GM21515 (cell line): ENCODE data around the gene DYRK1A.

Experiments
- ATAC-seq: cut with Tn5 transposase; IDR thresholded peaks from one replicate; pipeline ENCODE4 v1.9.1; 2021; ENCODE audit not compliant: unreplicated experiment

The DYRK1A gene

DNA sequence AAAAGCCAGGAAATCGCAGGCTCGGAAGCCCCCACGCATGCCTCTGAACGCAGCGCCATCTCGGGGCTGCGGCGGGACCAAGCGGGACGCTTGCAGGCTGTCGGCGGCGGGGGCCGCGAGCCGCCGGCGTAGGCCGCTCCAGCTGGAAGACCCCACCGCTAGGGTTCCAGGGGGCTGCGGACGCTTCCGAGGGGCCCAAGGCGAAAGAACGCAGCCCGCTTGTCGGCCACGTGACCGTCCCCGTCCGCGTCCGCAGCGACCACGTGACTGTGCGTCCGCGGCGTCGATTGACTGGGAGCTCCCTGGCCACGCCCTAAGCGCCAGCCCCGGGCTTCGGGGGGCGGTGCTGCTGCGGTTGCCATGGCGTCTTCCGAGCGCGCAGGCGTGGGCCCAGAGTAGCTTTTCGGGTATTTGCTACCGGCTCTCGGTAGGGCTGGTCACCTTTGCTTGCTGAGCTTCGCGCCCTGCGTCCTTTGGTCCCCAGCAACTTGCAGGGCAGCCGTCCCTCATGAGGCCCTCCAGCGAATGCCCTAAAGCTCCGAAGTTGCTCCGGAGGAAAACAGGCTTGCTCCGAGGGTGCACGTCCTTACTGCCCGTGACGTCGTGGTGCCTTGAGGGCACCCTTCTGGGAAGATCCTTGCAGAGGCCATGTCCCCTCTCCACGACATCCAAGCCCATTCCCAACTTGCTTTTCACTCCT, 197.2 kb downstream of the DYRK1A start:
- peak; percentile 94 for ATAC-seq

DNA sequence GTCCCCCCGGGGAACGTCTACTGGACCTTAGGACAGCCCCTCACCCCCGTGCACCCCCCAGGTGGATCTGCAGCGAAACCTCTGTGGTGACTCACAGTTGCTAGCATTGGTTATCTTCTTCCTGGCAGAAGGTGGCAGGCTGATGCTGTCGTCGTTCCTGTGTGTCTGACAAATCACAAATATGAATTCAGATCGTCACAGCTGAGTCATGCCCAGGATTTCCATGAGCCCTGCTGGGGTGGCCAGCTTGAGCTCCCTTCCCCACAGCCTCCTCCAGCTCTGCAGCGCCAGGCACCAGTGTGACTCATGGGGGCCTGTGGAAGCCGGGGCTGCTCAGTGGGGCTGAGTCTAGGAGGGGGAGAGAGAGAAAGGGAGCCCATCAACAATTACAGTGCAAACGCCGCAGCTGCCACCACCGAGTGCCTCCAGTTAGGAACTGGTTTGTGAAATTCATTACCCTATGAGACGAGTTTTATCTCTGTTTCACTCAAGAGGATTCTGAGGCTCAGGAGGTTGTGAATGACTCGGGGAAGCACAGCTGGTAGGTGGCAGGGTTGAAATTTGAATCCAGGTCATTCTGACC, 197.9 kb downstream of the DYRK1A start:
- ATAC-seq, result peak; percentile 31

DNA sequence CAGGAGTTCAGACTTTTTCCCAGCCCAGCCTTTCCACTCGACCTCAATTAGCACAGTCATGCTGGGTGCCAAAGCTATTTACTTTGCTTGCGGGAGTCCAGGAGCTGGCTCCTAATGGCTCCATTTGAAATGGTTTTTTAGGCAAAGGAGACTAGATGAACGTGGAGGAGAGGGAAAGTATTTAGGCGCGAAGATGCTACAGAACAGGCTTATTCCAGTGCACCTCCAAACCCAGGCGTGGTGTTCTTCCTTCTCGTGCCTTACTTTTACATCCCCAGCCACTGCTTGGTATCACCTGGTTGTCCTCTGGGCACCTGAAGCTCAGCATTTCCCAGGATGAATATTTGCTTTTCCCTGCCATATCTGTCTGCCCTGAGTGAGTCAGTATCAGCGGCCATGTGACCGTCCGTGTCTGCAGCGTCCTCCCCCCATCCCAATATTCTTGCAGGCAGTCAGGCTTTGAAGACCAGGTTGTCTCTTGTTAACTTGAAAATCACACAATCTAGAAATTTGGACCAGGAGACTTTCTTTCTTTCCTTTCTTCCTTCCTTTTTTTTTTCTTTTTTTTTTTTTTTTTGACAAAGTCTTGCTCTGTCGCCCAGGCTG, 198.5 kb downstream of the DYRK1A start:
- no peak for ATAC-seq

DNA sequence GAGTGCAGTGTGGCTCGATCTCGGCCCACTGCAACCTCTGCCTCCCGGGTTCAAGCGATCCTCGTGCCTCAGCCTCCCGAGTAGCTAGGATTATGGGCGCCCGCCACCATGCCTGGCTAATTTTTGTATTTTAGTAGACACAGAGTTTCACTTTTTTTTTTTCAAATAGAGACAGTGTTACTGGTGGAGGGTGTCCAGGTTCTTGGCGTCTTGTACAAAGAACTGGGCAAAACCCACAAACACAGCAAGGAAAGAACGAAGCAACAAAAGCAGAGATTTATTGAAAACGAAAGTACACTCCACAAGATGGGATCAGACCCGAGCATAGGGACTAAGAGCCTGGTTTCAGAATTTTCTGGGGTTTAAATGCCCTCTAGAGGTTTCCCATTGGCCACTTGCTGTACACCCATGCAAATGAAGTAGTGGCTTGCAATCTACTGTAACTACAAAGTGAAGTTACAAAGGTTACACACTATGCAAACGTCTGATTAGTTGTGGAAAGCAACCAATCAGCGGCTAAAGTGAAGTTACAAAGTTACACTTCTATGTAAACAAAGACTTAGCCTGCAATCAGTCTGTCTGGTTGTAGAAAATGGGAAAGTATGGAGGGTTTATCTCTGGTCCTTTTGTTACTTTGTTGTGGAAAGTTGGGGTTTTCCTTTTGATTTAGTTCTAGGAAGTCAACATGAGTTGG, 199.1 kb downstream of the DYRK1A start:
- ATAC-seq, result no peak

DNA sequence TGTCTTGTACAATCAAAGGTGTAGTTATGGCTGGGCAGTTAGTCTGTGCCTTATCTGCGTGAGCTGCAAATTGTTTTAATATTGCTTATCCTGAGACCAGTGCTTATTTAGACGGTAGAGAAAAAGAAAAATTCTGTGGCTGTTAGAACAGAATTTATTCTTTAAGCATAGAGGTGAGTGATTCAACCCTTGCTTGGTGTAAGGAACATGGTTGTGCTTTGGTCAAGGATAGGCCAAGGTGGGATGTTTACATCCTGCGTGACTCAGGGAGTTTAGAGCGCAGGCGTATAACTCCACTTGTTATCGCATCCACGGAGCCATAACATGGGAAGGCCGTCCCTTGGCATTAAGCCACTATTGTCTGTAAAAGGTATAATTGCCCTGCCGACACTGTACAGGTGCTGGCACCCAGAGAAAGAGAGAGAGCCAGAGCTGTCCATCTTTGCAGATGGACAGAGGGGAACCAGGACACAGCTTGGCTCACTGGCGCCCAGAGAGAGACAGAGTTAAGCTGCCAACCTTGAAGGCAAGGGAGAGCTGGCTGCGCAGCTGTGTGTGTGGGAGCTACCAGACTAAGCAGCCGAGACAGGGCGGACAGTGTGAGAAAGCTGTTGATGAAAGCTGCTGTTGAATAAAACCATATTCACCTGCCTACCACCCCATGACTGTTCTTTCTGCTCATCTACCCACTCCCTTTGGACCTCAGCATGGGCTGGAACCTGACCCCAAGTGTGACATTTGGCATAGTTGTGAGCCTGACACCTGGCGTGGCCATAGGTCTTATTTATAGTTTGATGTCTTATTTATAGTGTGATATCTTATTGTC, 200.4 kb downstream of the DYRK1A start:
- ATAC-seq, result no peak

DNA sequence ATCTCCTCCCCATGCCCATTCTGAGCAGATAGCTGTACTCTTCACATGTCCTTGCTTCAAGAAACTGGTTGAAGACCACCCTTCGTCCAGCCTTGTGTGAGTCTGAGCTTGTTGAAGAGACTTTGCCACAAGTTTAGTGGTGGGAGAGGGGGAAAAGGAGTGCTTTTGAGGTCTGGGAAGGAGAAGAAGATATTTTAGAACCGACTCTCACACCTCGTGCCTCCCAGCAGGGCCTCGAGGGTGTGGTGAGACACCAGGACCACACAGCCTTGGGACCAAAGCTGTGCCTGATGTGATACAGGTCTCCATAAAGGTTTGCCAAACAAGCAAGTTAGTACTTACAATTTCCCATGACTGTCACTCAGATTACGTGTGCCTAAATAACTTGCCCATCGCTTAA, 201.8 kb downstream of the DYRK1A start:
- ATAC-seq, result no peak

DNA sequence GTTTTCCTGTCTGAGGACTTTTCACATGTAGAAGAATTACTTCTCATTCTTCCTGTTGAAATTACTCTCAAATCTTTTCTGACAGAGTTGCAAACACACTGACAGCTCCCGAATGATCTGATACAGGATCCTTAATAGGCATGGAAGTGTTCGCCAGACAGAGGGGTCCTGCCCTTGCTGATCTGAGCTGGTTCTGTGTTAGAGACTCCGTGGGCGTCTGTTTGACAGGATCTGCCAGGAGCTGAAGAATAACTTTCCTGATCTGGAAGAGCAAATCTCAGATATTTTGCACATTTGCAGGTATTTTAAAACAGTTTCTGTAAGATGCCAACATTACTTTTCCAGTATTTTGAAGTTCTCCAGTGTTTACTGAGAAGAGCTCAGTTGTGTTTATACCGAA, 202.3 kb downstream of the DYRK1A start:
- no peak for ATAC-seq

DNA sequence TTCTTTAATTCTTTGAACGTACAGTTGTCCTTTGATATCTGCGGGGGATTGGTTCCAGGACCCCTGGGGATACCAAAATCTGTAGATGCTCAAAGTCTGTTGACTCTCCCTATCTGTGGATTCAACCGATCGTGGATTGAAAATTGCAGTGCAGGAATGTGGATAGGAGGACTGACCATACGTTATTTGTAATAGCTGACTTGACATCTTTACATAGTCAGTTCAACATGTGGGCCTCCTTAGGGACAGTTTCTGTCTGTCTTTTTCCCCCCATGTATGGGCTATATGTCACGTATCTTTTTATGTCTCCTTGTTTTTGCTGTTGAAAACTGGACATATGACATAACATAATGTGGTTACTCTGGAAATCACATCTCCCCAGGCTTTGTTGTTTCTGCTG, 204.9 kb downstream of the DYRK1A start:
- no peak for ATAC-seq

DNA sequence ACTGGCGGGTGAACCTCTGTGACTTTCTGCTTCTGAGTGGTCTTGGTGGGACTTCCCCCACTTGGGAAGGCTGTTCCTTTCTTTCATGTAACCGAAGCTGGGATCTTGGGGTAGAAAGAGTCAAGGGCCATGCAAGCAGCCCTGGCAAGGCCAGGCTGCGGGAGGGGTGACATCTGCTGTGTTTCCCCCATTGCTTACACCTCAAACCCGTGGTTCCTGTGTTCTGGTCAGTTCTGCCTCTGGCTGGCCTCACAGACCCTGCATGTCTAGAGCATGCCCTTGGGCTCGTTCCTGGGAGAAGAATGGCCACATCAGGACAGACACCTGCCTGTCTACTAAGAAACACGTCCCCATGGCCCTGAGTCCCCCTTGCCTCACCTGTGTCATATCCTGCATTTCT, 207.7 kb downstream of the DYRK1A start:
- ATAC-seq, result no peak

DNA sequence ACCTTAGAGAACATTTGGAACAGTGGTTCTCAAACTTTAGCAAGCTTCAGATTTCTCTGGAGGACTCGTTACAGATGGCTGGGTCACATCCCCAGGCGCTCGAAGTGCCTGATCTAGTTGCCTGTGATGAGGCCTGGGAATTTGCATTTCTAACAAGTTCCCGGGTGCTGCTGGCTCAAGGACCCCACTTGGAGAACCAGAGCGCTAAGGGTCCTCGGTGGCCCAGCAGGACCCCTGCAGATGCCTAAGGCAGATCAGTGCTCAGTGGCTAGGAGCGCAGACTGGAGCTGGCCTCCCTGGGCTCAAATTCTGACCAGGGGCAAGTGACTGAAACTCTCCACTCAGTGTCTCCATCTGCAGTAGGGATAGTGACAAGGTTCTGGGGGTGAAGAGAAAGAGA, 208.2 kb downstream of the DYRK1A start:
- ATAC-seq, result no peak

DNA sequence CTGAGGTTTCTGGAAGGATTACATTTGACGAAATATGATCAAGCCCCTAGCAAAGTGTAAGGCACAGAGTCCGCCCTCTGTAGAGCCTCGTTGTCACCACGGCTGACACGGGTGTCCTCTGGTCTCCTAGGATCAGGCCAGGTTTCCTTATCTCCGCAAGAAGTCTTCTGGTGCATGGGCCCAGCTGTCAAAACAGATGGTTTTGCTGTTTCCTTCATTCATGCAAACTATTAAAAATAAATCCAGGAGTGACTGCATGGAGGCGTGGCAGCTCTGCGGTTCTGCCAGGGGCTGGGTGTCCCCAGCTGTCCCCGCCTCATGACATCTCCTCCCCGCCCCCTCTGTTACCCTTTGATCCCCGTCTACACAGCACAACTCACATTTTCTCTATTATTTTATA, 209.0 kb downstream of the DYRK1A start:
- no peak for ATAC-seq
